Activated T-helper 1 cell treated with anti-CD3 and anti-CD28 coated beads, Interleukin-12 subunit alpha, Interleukin-12 subunit beta, Interleukin-2, Interleukin-4 antibody, amounts not matched to agents 30 ng/mL and 10 ng/mL and 1 ng/mL, durations not matched to agents 14 hours and 24 hours and 36 hours (primary cell): Measurements from ENCODE around the gene VCY. TPM values are rescaled to one million over a fixed set of nuclear protein-coding genes. Genes with fewer than 3 reads are reported as not detected.
"Not testable (repeated sequence)": the region's sequence is repeated elsewhere in the genome, so short reads cannot be mapped to it uniquely, and the experiment has no call there.

Source experiments
- DNase-seq: peaks from one replicate; pipeline ENCODE4 v3.0.0; 2021; ENCODE audit warnings: low spot score
- H3K27ac Mint-ChIP-seq: one replicate; pipeline ENCODE4 v1.8.0; 2021; ENCODE audit warnings: mild to moderate bottlenecking, mixed read lengths
- H3K27me3 Mint-ChIP-seq: one replicate; pipeline ENCODE4 v1.8.0; 2022; ENCODE audit warnings: mild to moderate bottlenecking, moderate library complexity, mixed read lengths; ENCODE audit not compliant: insufficient read depth
- H3K36me3 Mint-ChIP-seq: one replicate; pipeline ENCODE4 v1.8.0; 2021; ENCODE audit warnings: low read depth, mixed read lengths
- H3K4me1 Mint-ChIP-seq: one replicate; pipeline ENCODE4 v1.8.0; 2021; ENCODE audit warnings: low read depth, mixed read lengths
- H3K4me3 Mint-ChIP-seq: one replicate; pipeline ENCODE4 v1.8.0; 2021; ENCODE audit warnings: mild to moderate bottlenecking, moderate library complexity, mixed read lengths
- H3K9me3 Mint-ChIP-seq: one replicate; pipeline ENCODE4 v1.8.0; 2021; ENCODE audit warnings: mixed read lengths
- intact Hi-C: fragments of 100-400 bp; cut with micrococcal nuclease; formaldehyde crosslinking; loops from one replicate; pipeline ENCODE4 v1.15.1; 2024
- total RNA-seq: library from RNA; stranded (reverse); gene quantifications from 2 replicates; pipeline ENCODE4 v1.2.3, GENCODE V29; 2022

The VCY gene
- total RNA-seq: not detected in 2 replicates

DNA sequence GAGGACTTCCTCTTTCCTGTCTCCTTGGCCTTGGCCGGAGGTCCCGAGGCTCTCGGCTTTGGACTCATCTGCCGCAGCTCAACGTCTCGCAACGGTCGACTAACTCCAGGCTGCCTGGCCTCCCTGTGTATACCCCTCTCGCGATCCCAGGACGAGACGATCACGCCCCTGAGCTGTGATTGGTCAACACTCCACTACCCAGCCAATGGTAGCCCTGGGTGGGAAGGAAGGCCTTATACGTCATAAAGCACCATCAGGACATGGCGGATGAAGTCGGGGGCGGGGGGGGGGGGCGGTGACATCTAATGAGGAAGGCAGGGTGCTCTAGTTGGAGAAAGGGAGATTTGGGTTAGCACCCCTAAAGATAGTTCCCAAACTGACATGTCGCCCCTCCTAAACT, at the start of gene VCY:
TSS of gene VCY (minus strand) at position 101 of the 400 bp plus-strand sequence. CDS start at position 68, 33 bp downstream.
- DNase-seq, H3K9me3 Mint-ChIP-seq, H3K4me1 Mint-ChIP-seq, H3K36me3 Mint-ChIP-seq, H3K4me3 Mint-ChIP-seq, H3K27me3 Mint-ChIP-seq, H3K27ac Mint-ChIP-seq, intact Hi-C loops: not testable (repeated sequence)

DNA sequence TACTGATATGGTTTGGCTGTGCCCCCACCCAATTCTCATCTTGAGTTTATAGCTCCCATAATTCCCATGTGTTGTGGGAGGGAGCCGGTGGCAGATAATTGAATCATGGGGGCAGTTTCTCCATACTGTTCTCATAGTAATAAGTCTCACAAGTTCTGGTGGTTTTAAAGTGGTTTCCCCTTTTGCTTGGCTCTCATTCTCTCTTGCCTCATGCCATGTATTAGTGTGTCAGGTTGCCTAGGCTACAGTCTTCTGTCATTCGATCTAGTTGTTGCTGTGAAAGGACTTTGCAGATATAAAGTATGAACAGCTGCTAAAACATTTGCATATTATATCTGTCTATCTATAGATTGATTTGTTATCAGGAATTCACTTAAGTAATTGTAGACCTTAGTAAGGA, 44.1 kb upstream of the VCY start:
- H3K4me1 Mint-ChIP-seq, H3K27ac Mint-ChIP-seq, H3K27me3 Mint-ChIP-seq, H3K36me3 Mint-ChIP-seq, H3K9me3 Mint-ChIP-seq, intact Hi-C loops, DNase-seq, H3K4me3 Mint-ChIP-seq: not testable (repeated sequence)

DNA sequence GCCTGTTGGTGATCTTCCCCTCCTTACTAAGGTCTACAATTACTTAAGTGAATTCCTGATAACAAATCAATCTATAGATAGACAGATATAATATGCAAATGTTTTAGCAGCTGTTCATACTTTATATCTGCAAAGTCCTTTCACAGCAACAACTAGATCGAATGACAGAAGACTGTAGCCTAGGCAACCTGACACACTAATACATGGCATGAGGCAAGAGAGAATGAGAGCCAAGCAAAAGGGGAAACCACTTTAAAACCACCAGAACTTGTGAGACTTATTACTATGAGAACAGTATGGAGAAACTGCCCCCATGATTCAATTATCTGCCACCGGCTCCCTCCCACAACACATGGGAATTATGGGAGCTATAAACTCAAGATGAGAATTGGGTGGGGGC, 25.6 kb upstream of the VCY start:
- H3K4me1 Mint-ChIP-seq, H3K27me3 Mint-ChIP-seq, DNase-seq, H3K9me3 Mint-ChIP-seq, H3K36me3 Mint-ChIP-seq, intact Hi-C loops, H3K4me3 Mint-ChIP-seq, H3K27ac Mint-ChIP-seq: not testable (repeated sequence)

DNA sequence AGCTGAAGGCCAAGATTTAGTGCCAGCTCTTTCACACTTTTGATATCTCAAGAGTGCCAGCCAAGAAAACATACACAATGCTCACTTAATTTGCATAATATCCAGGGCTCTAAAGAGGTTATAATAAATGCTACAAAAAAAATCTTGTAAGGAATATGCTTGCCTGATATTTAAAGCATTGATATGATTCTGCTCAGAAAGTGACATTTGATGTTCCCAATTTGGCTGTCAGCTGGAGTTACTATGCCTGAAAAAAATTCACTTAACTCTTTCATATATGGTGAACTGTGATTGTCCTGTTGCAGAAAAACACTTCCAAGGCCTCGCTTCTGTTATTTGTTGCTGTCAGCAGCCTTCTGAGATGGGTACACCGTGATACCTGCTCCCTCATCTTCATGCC, 43.9 kb downstream of the VCY start:
- H3K4me3 Mint-ChIP-seq, H3K27me3 Mint-ChIP-seq, H3K4me1 Mint-ChIP-seq, intact Hi-C loops, DNase-seq, H3K36me3 Mint-ChIP-seq, H3K9me3 Mint-ChIP-seq, H3K27ac Mint-ChIP-seq: not testable (repeated sequence)

Other genes with a start within 250 kb of the VCY start
- gene VCY1B, start 69.8 kb upstream of the VCY start, total RNA-seq: not detected in 2 replicates